Frontal cortex (tissue), 1 donor: ENCODE data around the gene LGALS7. TPM values are rescaled to one million over a fixed set of nuclear protein-coding genes. Genes with fewer than 3 reads are reported as not detected.

Source experiments
- small RNA-seq: library from RNA; depleted of rRNA; stranded (forward); fragments of <200 nt; gene quantifications from one replicate; pipeline ENCODE3, GENCODE V24; 2014
- total RNA-seq: library from RNA; depleted of rRNA; stranded (reverse); fragments of >200 nt; gene quantifications from one replicate; pipeline ENCODE4 v1.2.3, GENCODE V29; 2014

The LGALS7 gene
- total RNA-seq, 1 donor from 2014 or later = not detected

Small RNAs within 50 kb of the gene (small RNA-seq; reads per million reads assigned to genes)
- not detected for gene RNU6-140P

Other genes starting within 250 kb of the LGALS7 start
- 1.2 TPM for gene MAP4K1, start 155.6 kb downstream of the LGALS7 start, total RNA-seq
- 120 TPM for gene EIF3K, start 154.3 kb downstream of the LGALS7 start, total RNA-seq
- 50.1 TPM for gene ACTN4, start 125.9 kb downstream of the LGALS7 start, total RNA-seq
- under 0.01 TPM for gene CAPN12, start 29.0 kb downstream of the LGALS7 start, total RNA-seq
- not detected for gene LGALS7B, start 15.7 kb upstream of the LGALS7 start, total RNA-seq
- under 0.01 TPM for gene LGALS4, start 39.4 kb upstream of the LGALS7 start, total RNA-seq
- 15.1 TPM for gene ECH1, start 58.3 kb upstream of the LGALS7 start, total RNA-seq
- 372 TPM for gene HNRNPL, start 76.5 kb upstream of the LGALS7 start, total RNA-seq
- gene RINL, start 104.8 kb upstream of the LGALS7 start, total RNA-seq = 5.3 TPM
- 56.7 TPM for gene SIRT2, start 126.1 kb upstream of the LGALS7 start, total RNA-seq
- gene NFKBIB, start 126.5 kb upstream of the LGALS7 start, total RNA-seq = 3.3 TPM
- gene CCER2, start 138.7 kb upstream of the LGALS7 start, total RNA-seq = 1.6 TPM
- gene SARS2, start 157.2 kb upstream of the LGALS7 start, total RNA-seq = 6.9 TPM
- gene MRPS12, start 157.4 kb upstream of the LGALS7 start, total RNA-seq = 17.1 TPM
- gene FBXO17, start 202.2 kb upstream of the LGALS7 start, total RNA-seq = 4.5 TPM